Measurements from ENCODE around the gene CCDC127.
"Not testable (repeated sequence)": the region's sequence is repeated elsewhere in the genome, so short reads cannot be mapped to it uniquely, and the experiment has no call there.

Gene CCDC127

GRCh38 chr5:216076-216475 lies 1.9 kb downstream of the CCDC127 start:
- H3K36me3 ChIP-seq (ENCODE audit: control insufficient read depth, insufficient read depth, low read length); H3K27ac ChIP-seq (ENCODE audit: low read depth, low read length); H3K27me3 ChIP-seq (ENCODE audit: control insufficient read depth, insufficient read depth, low read length); H3K9me3 ChIP-seq (ENCODE audit: control insufficient read depth, insufficient read depth, low read length); H3K9ac ChIP-seq (ENCODE audit: low read depth, low read length); H3K4me3 ChIP-seq (ENCODE audit: low read depth, low read length): not testable (repeated sequence)
- peaks cover 17% of the 10 kb centered on the region for H3K4me1 ChIP-seq (ENCODE audit: control insufficient read depth, insufficient read depth, low read length)

DNA sequence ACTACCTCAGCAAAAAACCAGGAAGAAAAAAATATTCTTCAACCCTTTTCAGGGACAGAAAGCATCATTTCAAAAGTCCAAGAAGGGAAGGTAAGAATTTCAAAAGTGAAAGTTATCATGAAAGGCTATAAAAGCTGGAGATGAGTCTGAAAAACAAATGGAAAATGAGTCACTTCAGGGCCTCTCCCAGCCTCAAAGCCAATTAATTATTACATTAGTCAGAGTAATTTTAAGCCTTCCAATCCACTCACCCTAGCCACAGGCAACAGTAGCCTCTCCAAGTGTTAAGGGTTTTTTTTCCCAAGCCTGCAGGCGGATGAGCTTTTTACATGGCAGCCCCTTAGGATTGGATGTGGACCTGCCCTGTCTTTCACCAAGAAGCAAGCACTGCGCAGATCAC lies 2.7 kb downstream of the CCDC127 start:
- not testable (repeated sequence) for H3K27ac ChIP-seq (ENCODE audit: low read depth, low read length); H3K9ac ChIP-seq (ENCODE audit: low read depth, low read length)

GRCh38 chr5:213803-214395 lies 4.1 kb downstream of the CCDC127 start:
- H3K27ac ChIP-seq (ENCODE audit: low read depth, low read length) = no peak overlapping the region
- no peak overlapping the region for H3K9ac ChIP-seq (ENCODE audit: low read depth, low read length)
- no peak overlapping the region for H3K4me3 ChIP-seq (ENCODE audit: low read depth, low read length)
- H3K9me3 ChIP-seq (ENCODE audit: control insufficient read depth, insufficient read depth, low read length) = no peaks in the 10 kb centered on the region
- peaks cover 4% of the 10 kb centered on the region; the same call in 1 of the 2 replicates for H3K4me1 ChIP-seq (ENCODE audit: control insufficient read depth, insufficient read depth, low read length)
- H3K27me3 ChIP-seq (ENCODE audit: control insufficient read depth, insufficient read depth, low read length) = no peaks in the 10 kb centered on the region
- H3K36me3 ChIP-seq (ENCODE audit: control insufficient read depth, insufficient read depth, low read length) = peaks cover 8% of the 10 kb centered on the region

More for the DNA sequence above, 2.7 kb downstream of the CCDC127 start:
- H3K4me1 ChIP-seq (ENCODE audit: control insufficient read depth, insufficient read depth, low read length) = peaks cover 15% of the 10 kb centered on the region
- not testable (repeated sequence) for H3K9me3 ChIP-seq (ENCODE audit: control insufficient read depth, insufficient read depth, low read length); H3K4me3 ChIP-seq (ENCODE audit: low read depth, low read length); H3K36me3 ChIP-seq (ENCODE audit: control insufficient read depth, insufficient read depth, low read length); H3K27me3 ChIP-seq (ENCODE audit: control insufficient read depth, insufficient read depth, low read length)

- H3K27me3 ChIP-seq (ENCODE audit: control insufficient read depth, insufficient read depth, low read length) = no peaks in the 10 kb centered on the region
- no peak overlapping the region for H3K9ac ChIP-seq (ENCODE audit: low read depth, low read length)
- H3K4me1 ChIP-seq (ENCODE audit: control insufficient read depth, insufficient read depth, low read length) = no peaks in the 10 kb centered on the region
- H3K36me3 ChIP-seq (ENCODE audit: control insufficient read depth, insufficient read depth, low read length) = peaks cover 23% of the 10 kb centered on the region
- no peak overlapping the region for H3K27ac ChIP-seq (ENCODE audit: low read depth, low read length)
- no peak overlapping the region for H3K4me3 ChIP-seq (ENCODE audit: low read depth, low read length)
- H3K9me3 ChIP-seq (ENCODE audit: control insufficient read depth, insufficient read depth, low read length) = no peaks in the 10 kb centered on the region
Measured at GRCh38 chr5:208449-209114, 9.4 kb downstream of the CCDC127 start.

DNA sequence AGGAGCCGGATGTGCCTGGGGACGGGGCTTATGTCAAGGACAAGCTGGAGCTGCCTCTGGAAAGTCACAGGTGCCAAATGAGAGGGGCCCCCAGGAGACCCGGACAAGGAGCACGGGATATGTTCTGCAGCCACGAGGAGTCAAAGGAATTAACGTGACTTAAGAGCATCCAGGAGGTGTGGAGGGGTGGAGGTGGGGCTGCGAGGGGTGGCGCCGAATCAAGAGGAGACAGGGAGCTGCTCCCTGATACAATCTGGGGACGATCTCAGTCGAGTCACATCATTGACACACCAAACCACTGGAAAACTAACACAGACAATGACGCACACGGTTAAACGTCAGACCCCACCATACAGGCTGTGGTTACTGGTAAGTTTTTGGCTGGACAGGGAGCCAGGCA lies 10.4 kb downstream of the CCDC127 start:
- H3K4me3 ChIP-seq (ENCODE audit: low read depth, low read length) = no peak overlapping the region
- no peaks in the 10 kb centered on the region for H3K9me3 ChIP-seq (ENCODE audit: control insufficient read depth, insufficient read depth, low read length)
- no peaks in the 10 kb centered on the region for H3K4me1 ChIP-seq (ENCODE audit: control insufficient read depth, insufficient read depth, low read length)
- no peak overlapping the region for H3K9ac ChIP-seq (ENCODE audit: low read depth, low read length)
- H3K27ac ChIP-seq (ENCODE audit: low read depth, low read length) = no peak overlapping the region
- no peaks in the 10 kb centered on the region for H3K27me3 ChIP-seq (ENCODE audit: control insufficient read depth, insufficient read depth, low read length)
- H3K36me3 ChIP-seq (ENCODE audit: control insufficient read depth, insufficient read depth, low read length) = peaks cover 22% of the 10 kb centered on the region

- Histone ChIP-seq H3K36me3 (ENCODE audit: control insufficient read depth, insufficient read depth, low read length) (peaks cover 22% of the 10 kb centered on the region), H3K4me1 (ENCODE audit: control insufficient read depth, insufficient read depth, low read length) (no peaks in the 10 kb centered on the region), H3K27me3 (ENCODE audit: control insufficient read depth, insufficient read depth, low read length) (no peaks in the 10 kb centered on the region), H3K4me3 (ENCODE audit: low read depth, low read length) (no peak overlapping the region), H3K27ac (ENCODE audit: low read depth, low read length) (no peak overlapping the region), H3K9me3 (ENCODE audit: control insufficient read depth, insufficient read depth, low read length) (no peaks in the 10 kb centered on the region), H3K9ac (ENCODE audit: low read depth, low read length) (no peak overlapping the region)
Measured at GRCh38 chr5:206927-207536, 10.9 kb downstream of the CCDC127 start.

- no peak overlapping the region for H3K27ac ChIP-seq (ENCODE audit: low read depth, low read length)
- H3K9ac ChIP-seq (ENCODE audit: low read depth, low read length) = 0 out of 2 replicates have a peak overlapping the region, but pooled peaks have one; percentile 16
- H3K9me3 ChIP-seq (ENCODE audit: control insufficient read depth, insufficient read depth, low read length) = no peaks in the 10 kb centered on the region
- H3K4me3 ChIP-seq (ENCODE audit: low read depth, low read length) = no peak overlapping the region
- H3K27me3 ChIP-seq (ENCODE audit: control insufficient read depth, insufficient read depth, low read length) = no peaks in the 10 kb centered on the region
- peaks cover 22% of the 10 kb centered on the region for H3K36me3 ChIP-seq (ENCODE audit: control insufficient read depth, insufficient read depth, low read length)
- no peaks in the 10 kb centered on the region for H3K4me1 ChIP-seq (ENCODE audit: control insufficient read depth, insufficient read depth, low read length)
Measured at GRCh38 chr5:206406-206805, 11.5 kb downstream of the CCDC127 start.

DNA sequence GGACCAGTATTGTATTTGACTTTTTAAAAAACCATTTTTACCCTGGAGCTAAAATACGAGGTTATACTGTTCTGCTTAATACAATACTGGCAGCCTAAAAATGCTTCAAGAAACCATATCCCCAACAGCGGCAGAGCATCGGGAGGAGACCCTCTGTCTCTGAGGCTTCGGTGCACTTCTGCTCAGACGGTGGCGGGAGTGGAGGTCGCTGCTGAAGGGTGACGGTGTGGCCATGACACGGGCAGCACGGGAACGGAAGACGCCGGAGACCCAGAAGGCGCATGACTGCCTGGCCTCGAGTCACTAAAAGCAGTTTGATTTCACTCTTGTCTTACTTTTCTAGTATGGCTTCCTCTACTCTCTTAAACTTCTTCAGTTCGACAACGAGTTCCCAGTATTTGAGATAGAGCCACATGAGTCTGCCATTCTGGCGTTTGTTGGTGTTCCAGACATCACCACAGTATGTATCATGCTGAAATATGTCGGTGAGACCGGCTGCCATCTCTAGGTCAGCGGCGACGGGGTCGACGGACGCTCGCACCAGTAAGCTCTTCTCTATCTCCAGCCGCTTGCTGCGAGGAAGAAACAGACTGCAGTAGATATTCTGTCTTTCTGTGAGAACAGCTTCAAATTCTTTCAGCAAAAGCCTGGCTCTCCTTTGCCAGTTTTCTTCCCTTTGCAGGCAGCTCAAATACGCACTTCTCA lies 12.8 kb downstream of the CCDC127 start:
- Histone ChIP-seq H3K27me3 (ENCODE audit: control insufficient read depth, insufficient read depth, low read length) (no peaks in the 10 kb centered on the region), H3K9me3 (ENCODE audit: control insufficient read depth, insufficient read depth, low read length) (no peaks in the 10 kb centered on the region), H3K27ac (ENCODE audit: low read depth, low read length) (no peak overlapping the region), H3K4me1 (ENCODE audit: control insufficient read depth, insufficient read depth, low read length) (no peaks in the 10 kb centered on the region), H3K36me3 (ENCODE audit: control insufficient read depth, insufficient read depth, low read length) (peaks cover 22% of the 10 kb centered on the region), H3K9ac (ENCODE audit: low read depth, low read length) (no peak overlapping the region), H3K4me3 (ENCODE audit: low read depth, low read length) (no peak overlapping the region)

- H3K9ac ChIP-seq (ENCODE audit: low read depth, low read length) = no peak overlapping the region
- no peak overlapping the region for H3K27ac ChIP-seq (ENCODE audit: low read depth, low read length)
- H3K36me3 ChIP-seq (ENCODE audit: control insufficient read depth, insufficient read depth, low read length) = peaks cover 22% of the 10 kb centered on the region
- no peaks in the 10 kb centered on the region for H3K9me3 ChIP-seq (ENCODE audit: control insufficient read depth, insufficient read depth, low read length)
- H3K4me1 ChIP-seq (ENCODE audit: control insufficient read depth, insufficient read depth, low read length) = no peaks in the 10 kb centered on the region
- no peak overlapping the region for H3K4me3 ChIP-seq (ENCODE audit: low read depth, low read length)
- H3K27me3 ChIP-seq (ENCODE audit: control insufficient read depth, insufficient read depth, low read length) = no peaks in the 10 kb centered on the region
Measured at GRCh38 chr5:204462-204861, 13.5 kb downstream of the CCDC127 start.

DNA sequence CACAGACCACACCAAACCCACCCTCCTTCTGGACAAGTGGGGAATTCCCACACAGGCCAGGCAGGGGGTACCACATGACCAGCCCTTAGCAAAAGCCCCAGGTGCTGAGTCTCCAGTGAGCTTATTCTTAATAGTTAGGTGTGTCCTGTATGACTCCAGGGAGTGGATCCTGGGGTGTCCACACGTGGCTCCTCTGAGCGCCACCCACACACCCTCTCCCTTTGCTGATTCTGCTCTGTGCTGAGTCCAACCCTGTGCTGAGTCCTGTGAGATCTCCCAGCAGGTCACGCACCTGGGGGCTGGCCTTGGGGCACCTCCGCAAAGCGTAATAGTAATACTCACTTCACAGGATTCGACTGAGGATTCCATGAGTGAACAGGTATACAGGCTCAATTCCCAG lies 14.0 kb downstream of the CCDC127 start:
- no peaks in the 10 kb centered on the region for H3K9me3 ChIP-seq (ENCODE audit: control insufficient read depth, insufficient read depth, low read length)
- H3K36me3 ChIP-seq (ENCODE audit: control insufficient read depth, insufficient read depth, low read length) = peaks cover 22% of the 10 kb centered on the region
- H3K4me3 ChIP-seq (ENCODE audit: low read depth, low read length) = no peak overlapping the region
- H3K27me3 ChIP-seq (ENCODE audit: control insufficient read depth, insufficient read depth, low read length) = no peaks in the 10 kb centered on the region
- no peak overlapping the region for H3K9ac ChIP-seq (ENCODE audit: low read depth, low read length)
- no peak overlapping the region for H3K27ac ChIP-seq (ENCODE audit: low read depth, low read length)
- H3K4me1 ChIP-seq (ENCODE audit: control insufficient read depth, insufficient read depth, low read length) = no peaks in the 10 kb centered on the region

All from HUES48 (cell line).